NCI-H1417 (cell line): ENCODE results near the gene PFDN1.

Experiments
- DNase-seq, 3 experiments: peaks; one replicate each; lab custom pipeline; 2025; lab: John Stamatoyannopoulos, UW

Gene PFDN1

DNA sequence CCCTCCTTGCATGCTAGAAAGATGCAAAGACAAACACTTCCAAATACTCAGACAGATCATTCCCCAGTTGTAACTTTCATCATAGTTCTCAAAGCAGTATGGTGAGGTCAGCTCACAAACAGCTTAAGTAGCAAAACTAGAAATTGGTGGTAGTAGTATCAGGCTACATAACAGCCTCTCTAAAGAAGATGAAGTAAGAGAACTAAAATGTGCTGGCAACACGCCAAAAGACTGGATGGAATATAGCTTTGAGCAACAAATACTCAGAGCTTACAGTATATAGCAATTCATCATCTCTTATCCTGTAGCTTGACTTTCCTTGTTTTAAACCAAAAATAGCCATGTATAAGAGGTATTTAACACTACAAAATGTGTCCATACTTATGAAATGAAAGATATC, 7.5 kb downstream of the PFDN1 start:
- DNase-seq: peak; percentile 0 to 30 (median 3)

DNA sequence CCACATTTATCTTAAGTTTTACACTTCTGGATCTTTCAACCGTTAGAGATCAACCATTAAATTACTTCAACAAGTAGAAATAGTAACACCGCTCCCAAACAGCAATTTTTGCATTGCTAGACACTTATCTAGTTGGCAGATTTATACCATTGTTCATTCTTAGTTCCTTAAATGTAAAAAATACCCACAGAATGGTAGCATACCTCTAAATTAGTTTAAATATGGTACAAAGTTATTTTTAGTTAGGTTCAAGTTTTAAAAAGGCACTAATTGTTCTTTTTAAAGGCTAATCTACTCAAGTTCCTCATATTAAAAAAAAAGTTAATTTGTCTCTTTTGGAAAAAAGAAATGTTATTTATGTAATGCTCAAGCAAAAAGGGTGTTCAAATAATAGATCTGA, 8.1 kb downstream of the PFDN1 start:
- no peak for DNase-seq

DNA sequence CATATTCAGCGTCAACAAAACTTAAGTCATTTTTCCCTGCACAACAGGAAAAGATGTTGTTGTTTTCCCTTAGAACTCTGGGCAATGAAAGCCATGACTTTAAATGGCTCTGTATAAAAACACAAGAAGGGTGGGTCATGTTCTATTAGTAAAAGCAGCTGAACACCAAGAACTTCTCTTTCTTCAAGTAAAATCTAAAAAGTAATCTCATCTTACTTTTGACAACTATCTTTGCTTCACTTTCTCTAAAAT, 9.1 kb downstream of the PFDN1 start:
- DNase-seq: no peak

DNA sequence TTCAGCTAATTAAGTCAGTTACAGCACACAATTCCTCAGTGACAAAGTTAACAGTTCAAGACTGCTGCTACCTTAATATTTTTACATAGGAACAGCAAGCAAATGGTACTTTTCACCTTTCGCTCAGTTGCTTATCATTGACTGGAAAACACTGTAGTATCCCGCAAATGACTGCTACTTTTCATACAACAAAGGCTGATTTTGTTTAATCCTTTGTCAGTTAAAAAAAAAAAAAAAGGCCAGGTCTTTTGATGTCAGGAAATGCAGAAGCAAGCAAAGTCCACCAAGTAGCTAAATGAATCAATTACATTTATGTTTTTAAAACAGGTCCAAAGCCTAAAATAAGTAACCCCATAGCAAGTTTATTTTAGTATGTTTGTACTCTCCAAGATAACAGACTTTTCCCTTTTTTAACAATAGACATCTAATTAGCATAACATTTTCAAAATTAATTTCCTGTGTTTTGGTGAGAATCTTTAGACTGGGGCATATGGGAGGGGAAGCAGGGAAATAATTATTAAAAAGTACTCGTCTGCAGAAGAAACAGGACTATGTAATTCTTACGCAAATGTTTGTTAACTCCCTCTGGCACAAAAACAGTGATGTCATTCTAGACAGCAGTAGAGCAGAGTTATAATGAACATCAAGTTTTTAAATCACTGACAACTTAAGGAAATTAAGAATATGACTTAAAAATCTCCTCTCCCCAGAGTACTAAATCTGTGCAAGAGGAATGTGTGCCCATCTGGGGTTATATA, 9.6 kb downstream of the PFDN1 start:
- DNase-seq: no peak

DNA sequence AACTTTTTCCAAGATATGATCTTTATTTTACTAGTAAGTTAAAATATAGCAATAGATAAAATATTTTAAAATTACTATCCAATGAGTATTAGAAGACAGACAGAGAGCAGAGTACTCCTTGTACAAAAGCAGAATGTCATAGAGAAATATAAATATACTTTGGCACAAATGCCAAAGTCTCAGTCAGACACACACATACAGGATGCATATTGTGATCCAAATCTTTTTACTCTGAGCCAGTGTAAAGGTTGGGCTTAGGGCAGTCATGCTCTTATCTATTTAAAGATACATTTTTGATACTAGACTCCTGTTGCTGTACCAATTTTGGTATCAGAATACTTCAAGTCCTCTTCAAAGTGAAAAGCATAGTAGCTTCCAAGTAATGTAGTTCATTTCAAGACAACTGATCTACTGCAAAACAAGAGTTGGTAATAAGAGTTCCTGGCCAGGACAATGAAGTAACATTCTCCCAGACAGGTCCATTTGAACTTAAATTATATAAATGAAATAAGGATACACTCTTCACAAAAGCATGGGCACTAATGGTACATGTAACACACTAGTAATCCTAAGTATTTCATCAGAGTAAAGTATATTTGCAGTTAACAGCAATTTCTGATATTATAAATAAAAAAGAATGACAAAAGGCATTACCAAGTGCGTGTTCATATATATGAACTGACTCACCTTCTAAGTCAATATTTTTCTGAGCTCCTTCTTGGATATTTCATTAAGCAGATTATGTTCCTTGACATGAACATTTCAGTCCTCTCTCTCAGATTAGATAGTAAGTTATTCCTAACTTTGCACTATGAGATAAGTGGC, 10.5 kb downstream of the PFDN1 start:
- DNase-seq: no peak

DNA sequence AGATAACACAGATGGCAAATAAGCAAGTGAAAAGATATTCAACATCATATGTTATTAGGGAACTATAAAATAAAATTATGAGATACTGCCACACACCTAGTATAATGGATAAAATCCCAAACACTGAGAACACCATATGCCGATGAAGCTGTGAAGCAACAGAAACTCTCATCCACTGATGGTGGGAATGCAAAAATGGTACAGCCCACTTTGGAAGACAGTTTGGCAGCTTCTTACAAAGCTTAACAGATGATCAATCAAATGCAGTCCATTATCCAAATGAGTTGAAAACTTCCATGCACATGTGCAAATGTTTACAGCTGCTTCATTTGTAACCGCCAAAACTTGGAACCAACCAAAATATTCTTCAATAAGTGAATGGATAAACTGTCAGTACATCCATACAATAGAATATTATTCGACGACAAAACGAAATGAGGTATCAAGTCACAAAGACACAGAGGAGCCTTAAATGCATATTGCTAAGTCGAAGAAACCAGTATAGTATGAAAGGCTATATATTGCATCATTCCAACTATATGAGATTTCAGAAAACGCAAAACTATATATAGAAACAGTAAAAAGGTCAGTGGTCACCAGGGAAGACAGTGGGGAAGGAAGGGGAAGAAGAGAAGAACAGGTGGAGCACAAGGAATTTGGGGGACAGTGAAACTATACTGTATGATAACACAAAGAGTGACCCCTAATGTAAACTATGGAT, 14.9 kb downstream of the PFDN1 start:
- no peak for DNase-seq

DNA sequence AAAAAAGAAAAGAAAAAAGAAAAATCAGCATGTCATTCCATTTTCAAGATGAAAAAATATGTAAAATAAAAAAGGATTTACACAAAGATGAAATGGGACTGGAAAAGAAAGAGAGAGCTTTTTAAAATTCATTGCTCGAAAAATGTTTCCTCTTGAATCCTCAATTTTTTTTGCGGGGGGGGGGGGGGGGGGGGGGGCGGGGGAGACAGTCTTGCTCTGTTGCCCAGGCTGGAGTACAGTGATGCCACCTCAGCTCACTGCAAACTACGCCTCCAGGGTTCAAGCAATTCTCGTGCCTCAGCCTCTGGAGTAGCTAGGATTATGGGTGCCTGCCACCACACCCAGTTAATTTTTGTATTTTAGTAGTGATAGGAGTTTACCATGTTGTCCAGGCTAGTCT, 16.5 kb downstream of the PFDN1 start:
- DNase-seq: no peak

DNA sequence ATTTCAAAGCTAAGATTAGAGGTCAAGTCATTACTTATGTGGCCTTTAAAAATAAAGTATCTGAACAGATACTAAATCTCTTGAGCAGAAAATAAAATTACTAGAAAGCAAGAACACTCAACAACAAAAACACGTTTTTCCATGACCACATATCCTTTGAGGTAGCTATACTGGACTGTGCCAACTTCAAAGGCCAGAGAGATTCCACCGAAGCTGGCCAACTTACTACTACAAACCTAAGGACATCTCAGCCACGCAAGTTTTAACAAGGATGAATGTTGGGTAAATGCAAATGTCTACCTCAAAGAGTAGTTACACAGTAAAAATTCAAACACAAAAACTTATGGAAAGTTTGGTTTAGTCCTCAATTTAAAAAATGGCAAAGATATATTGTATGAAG, 18.9 kb downstream of the PFDN1 start:
- no peak for DNase-seq

DNA sequence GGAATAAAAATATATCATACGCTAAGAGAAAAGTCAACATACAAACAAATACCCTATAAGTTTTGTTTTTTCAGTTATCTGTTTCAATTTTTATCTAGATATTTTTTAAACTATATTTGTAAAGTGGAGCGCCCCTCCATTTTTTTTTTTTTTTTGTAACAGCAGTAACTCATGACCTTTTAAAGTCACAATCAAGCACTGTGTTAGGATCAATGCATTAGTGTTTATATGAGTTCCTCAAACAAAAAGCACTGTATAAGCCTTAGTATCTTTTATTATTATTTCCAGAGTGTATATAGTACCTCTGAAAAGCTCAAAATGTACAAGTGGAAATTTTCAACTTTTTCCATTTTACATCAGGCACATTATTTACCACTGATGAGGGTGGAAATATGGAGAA, 20.6 kb downstream of the PFDN1 start:
- no peak for DNase-seq

DNA sequence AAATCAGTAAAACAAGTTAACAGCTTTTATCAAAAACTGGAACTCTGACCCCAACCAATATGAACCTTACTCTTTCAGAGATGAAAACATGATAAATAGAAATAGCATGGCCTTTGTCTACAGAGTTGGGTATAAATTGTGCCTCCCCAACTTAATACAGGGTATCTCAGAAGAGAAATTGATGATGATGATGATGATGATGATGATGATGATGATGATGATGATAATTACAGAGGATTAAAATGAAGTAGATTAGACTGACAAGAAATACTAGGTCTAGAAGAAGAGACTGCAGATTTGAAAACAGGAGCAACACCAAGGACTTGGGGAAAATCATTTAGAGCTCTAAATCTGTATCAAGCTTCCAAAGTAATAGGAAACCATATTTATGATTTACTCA, 27.1 kb downstream of the PFDN1 start:
- no peak for DNase-seq

DNA sequence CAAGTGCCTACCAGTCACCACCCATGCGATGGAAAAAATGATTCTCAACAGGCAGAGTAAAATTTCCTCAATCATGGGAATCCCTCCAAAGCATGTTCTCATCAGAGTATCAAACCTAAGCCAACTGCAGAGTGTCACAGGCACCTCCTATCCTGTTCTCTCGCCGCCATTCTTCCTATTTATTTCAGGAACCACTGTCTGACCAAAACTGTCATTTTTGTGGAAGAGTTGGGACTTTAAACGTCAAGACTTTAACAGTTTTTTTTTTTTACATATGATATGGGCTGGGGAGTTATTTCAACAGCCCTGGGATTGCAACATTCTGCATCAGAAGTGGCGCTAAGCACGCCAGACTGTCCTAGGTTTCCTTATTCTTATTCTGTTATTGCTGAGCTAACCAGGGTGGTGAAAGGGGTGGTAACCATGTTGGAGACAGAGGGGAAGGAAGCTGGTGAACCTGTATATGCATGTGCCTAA, 29.5 kb downstream of the PFDN1 start:
- DNase-seq: no peak

DNA sequence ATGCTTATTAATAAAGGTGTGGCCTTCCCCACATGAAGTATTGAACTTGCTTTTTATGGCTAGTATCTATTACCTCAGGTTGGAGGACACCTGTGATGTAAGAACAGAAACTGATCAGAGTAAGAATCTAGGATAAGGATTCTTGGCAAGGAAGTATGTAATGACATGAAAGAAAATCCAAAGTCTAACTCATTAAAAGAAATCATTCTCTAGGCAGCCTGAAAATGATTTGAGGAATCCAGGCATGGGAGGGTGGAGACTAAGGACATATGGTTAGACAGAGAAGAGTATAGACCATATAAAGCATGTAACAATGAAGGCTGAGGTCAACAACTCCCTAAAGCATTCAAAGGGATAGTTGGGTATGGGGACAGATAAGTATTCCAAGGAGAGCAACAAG, 32.9 kb downstream of the PFDN1 start:
- DNase-seq: no peak

DNA sequence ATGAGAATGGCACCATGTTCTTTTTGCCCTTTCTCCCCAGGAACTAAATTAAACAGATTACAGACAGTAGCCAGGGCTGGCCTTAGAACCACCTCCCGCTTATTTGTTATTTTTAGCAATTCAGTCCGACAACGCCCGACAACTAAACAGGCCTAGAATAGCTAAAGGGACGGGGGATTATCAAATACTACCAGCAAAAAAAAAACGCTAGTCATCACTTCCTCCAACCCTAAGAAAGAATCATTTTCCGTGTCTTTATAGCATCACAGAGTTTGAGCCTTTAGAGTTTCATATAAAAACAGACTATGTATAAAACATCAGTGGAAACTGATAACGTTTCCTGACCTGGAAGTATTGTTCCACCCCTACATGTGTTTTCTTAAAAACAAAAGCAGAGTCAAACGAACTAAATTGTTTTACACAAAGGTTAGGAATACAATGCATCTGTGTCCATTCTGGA, 35.3 kb downstream of the PFDN1 start:
- DNase-seq: no peak

DNA sequence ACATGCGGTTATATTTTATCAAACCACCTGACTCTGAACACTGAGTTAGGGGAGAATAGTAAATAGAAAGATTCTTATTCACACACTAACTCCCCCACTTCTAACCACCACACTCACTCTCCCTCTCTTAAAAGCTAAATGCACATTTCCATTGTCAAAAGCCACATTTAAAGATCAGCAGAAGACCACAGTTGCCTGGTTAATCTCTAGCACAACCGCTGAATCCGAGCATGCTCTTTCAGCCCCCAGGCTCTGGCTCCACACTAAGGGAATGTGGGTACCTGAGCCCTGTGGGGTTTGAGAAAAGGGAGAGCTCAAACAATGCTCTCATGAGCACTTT, 35.7 kb downstream of the PFDN1 start:
- no peak for DNase-seq

DNA sequence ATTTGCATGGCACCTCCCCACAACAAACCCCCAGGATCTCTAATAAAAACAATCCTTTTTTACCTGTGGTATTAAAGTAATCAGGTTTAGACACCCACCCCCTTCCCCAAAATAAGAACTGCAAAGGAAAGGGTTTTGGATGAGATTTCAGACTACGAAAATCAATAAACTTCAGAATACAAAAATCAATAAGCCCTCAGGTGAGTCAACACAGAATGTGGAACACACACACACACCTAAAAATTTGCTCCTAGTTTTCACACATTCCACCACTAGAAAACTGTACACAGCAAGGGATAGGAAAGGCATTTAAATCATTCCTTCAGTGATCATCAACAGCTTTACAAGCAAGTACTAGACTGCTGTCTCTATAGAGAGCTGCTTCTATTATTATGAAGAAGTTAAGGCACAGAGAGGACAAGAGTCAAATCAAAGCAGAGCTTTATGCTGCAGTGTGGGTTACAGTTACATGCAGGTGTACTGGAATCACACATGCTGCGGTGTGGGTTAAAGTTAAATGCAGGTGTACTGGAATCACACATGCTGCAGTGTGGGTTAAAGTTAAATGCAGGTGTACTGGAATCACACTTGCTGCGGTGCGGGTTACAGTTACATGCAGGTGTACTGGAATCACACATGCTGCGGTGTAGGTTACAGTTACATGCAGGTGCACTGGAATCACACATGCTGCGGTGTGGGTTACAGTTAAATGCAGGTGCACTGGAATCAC, 36.3 kb downstream of the PFDN1 start:
- no peak for DNase-seq

DNA sequence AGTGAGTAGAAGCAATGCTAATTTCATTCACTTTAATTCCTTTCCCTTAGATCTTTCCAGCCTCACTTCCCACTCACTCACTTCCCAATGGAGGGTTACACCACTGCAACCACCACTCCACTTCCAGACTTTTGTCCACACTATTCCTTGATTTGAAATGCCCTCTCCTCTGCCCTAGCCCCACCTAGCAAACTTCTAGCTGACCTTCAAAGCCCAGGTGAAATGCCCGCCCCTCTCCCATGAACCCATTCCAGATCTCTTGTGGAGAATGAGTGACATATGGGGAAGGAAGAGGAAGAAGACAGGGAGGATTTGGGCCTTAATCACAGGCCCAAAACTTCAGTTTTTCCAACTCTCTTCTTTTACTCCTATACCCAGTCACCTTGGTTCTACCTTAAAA, 37.1 kb downstream of the PFDN1 start:
- DNase-seq: no peak

DNA sequence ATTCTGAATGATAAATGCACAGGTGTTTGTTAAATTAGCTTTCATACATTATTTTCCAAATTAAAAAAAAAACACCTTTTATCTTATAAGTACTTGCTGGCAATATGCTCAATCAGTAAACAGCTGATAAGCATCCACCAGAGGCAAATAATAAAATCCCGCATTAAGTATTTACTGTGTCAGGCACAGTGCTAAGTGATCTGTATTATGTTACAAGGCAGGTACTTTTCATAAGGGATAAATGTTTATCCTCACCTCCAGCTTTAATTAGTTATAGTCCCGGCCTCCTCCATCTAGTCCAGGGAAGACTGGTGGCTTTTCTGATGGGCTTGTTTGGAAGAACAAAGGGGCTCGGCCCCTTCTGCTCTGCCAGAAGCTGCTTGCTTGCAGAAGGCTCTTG, 40.1 kb downstream of the PFDN1 start:
- peak in 2 of 3 experiments; percentile 0 to 41 for DNase-seq

DNA sequence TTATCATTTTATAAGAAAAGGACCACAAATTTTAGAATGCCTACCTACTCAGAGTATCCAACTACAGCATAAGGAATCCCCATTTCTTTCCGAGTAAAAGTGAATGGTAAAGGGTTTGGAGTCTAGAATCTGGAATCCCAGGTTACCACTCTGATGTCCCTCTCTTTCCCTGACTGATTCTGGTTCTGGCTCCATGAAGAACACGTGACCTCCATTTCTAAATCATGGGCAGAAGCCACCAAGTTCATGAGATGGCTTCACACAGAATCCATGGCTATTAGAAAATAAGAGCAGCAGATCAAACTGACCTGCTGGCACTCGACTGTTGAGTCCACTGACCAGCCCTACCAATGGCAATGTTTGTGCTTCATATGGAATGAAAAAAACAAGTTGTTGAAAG, 40.7 kb downstream of the PFDN1 start:
- no peak for DNase-seq

DNA sequence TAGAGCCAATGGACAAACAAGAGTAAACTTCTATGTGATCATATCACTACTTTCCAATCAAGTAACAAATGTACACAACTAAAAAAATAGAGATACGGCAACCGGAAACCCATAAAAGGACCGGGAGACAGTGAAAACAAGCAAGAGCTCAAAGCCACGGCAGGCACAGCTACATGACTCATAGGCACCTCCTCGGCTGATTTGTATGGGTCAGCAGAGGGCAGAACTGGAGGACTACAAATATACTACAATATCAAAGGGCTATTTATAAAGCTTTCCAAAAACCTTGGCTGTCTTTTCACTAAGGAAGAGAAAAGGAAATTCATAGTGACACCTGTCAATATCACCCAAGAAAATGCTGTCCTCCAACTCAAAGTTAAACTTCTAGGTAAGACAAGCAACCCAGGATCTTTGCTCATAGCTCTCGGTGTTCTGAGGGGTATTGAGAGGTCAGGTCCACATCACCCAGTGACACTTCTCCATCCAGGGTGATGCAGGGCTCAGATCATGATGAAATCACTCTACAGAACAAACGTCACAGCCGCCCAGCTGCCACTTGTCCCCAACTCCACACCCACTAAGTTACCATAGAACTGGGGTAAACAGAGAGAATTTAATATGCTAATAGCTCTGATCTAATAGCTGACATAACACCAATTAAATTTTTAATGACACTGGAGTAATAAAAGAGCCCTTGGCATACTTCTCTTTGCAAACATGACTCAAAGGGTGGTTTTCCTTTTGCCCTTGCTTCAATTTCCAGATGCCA, 41.3 kb downstream of the PFDN1 start:
- DNase-seq: peak in 2 of 3 experiments; percentile 32 to 67

DNA sequence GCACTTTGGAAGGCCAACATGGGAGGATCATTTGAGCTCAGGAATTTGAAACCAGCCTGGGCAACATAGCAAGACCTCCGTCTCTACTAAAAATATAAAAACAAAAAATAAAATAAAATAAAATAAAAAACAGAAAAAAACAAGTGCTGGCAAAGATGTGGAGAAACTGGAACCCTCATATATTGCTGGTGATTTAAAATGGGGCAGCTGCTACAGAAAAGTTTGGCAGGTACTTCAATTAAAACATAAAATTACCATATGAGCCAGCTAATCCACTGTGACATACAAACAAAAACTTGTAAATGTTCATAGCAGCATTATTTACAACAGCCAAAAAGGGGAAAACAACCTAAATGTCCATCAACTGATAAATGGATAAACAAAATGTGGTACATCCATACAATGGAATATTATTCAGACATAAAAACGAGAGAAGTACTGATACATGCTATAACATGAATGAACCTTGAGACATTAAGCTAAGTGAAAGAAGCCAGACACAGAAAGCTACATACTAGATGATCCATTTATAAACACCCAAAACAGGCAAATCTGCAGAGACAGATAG, 42.7 kb downstream of the PFDN1 start:
- no peak for DNase-seq

DNA sequence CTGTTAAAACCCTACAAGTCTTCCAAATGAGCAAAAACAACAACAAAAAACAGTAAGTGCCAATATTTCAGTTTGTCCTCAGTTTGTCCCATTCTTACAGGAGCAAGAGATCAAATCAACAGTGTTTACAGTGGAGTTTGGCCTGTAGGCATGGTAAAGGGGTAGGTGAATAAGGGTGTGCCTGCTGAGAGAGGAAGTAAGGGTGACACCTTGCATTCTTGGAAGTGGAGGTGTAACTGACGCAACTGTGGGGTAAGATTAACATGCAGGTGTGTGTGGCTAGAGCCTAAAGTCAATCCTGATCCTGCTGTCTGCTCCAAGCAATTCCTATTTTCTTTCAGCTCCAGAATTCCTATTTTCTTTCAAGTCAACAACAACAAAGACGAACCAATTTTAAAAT, 43.4 kb downstream of the PFDN1 start:
- DNase-seq: no peak
